HepG2 (cell line): ENCODE results near the gene FLAD1. TPM values are rescaled to one million over a fixed set of nuclear protein-coding genes. Genes with fewer than 3 reads are reported as not detected.
A peak's percentile ranks its signal among the peaks of the same experiment; 100 is the strongest.

Experiments used
- KDM2A ChIP-seq: sonication (generic); formaldehyde crosslinking; IDR thresholded peaks from 2 replicates; pipeline ENCODE4 v1.4.0; 2020; ENCODE audit warnings: low read depth, missing genetic modification reagents, borderline replicate concordance
- RBFOX2 ChIP-seq: fragments of 200-400 bp; formaldehyde crosslinking; IDR thresholded peaks from 2 replicates; pipeline ENCODE4 v1.6.1; 2017; ENCODE audit warnings: low read depth, mild to moderate bottlenecking, low read length
- RNF2 ChIP-seq: fragments of 450-650 bp; conservative IDR thresholded peaks from 2 replicates; pipeline ENCODE4 v1.6.1; 2016; ENCODE audit warnings: low read depth
- ZNF749 ChIP-seq: sonication (generic); formaldehyde crosslinking; IDR thresholded peaks from 2 replicates; pipeline ENCODE4 v1.8.0; 2022; ENCODE audit warnings: mild to moderate bottlenecking, missing genetic modification reagents, moderate library complexity, borderline replicate concordance
- ZNF772 ChIP-seq: sonication (generic); formaldehyde crosslinking; IDR thresholded peaks from 2 replicates; pipeline ENCODE4 v1.5.0; 2020; ENCODE audit warnings: mild to moderate bottlenecking, missing genetic modification reagents
- ZSCAN22 ChIP-seq: sonication (generic); formaldehyde crosslinking; IDR thresholded peaks from 2 replicates; pipeline ENCODE4 v1.4.0; 2020; ENCODE audit warnings: mild to moderate bottlenecking, missing genetic modification reagents
- polyA plus RNA-seq, 8 experiments: library from polyadenylated mRNA; depleted of rRNA in 3 of 8; stranded (reverse) in 7 of 8; unstranded in 1 of 8; fragments of >200 nt; fragmentation: Illumina TruSeq in 4 of 8; extraction: Trizol in 4 of 8; gene quantifications; 2 replicates each; pipeline versions ENCODE4 v1.2.1 to v1.2.3, GENCODE V29; 2011 to 2016; ENCODE audit warnings: low read depth in 4 of 8, missing spikeins in 1 of 8, mixed read lengths in 1 of 8; ENCODE audit not compliant: insufficient read depth in 1 of 8
- total RNA-seq, 5 experiments: library from RNA; depleted of rRNA; stranded (reverse); fragments of >200 nt; fragmentation: Illumina TruSeq; extraction: Trizol; gene quantifications; 2 replicates each; pipeline ENCODE4 v1.2.3, GENCODE V29; 2016; ENCODE audit warnings: low read depth in 1 of 5
- TF ChIP-seq, protein P1 (sequence below): sonication (generic); formaldehyde crosslinking; IDR thresholded peaks from 2 replicates; pipeline ENCODE4 v1.4.0; 2020; ENCODE audit warnings: missing genetic modification reagents, borderline replicate concordance
- TF ChIP-seq, protein P2 (sequence below): sonication (generic); formaldehyde crosslinking; IDR thresholded peaks from 2 replicates; pipeline ENCODE4 v1.8.0; 2022; ENCODE audit warnings: missing genetic modification reagents, mild to moderate bottlenecking, inconsistent platforms, borderline replicate concordance
- TF ChIP-seq, protein P3 (sequence below): sonication (generic); formaldehyde crosslinking; IDR thresholded peaks from 2 replicates; pipeline ENCODE4 v1.5.0; 2020; ENCODE audit warnings: mild to moderate bottlenecking, missing genetic modification reagents, borderline replicate concordance
- TF ChIP-seq, protein P4 (sequence below): sonication (generic); formaldehyde crosslinking; IDR thresholded peaks from 2 replicates; pipeline ENCODE4 v1.4.0; 2020; ENCODE audit warnings: mild to moderate bottlenecking, missing genetic modification reagents
- TF ChIP-seq, protein P5 (sequence below): IDR thresholded peaks from 2 replicates; pipeline ENCODE4 v1.6.1; 2016; ENCODE audit warnings: missing genetic modification reagents, missing compliant biosample characterization
- TF ChIP-seq, protein P6 (sequence below): sonication (generic); formaldehyde crosslinking; IDR thresholded peaks from 2 replicates; pipeline ENCODE4 v1.4.0; 2020; ENCODE audit warnings: missing genetic modification reagents
- TF ChIP-seq, protein P7 (sequence below): IDR thresholded peaks from 2 replicates; pipeline ENCODE4 v1.6.1; 2012; ENCODE audit warnings: inconsistent platforms
- TF ChIP-seq, protein P8 (sequence below): sonication (generic); formaldehyde crosslinking; IDR thresholded peaks from 2 replicates; pipeline ENCODE4 v1.9.0; 2022; ENCODE audit warnings: low read depth, missing genetic modification reagents
- TF ChIP-seq, protein P9 (sequence below): sonication (generic); formaldehyde crosslinking; IDR thresholded peaks from 2 replicates; pipeline ENCODE4 v1.9.0; 2022; ENCODE audit warnings: missing genetic modification reagents, mild to moderate bottlenecking, borderline replicate concordance

Gene FLAD1
- total and polyA plus RNA-seq, 2 of the 13 experiments (the other 11 are each of a cell fraction or from before 2014, with no cell fraction given): 25.9 to 32.8 TPM

DNA sequence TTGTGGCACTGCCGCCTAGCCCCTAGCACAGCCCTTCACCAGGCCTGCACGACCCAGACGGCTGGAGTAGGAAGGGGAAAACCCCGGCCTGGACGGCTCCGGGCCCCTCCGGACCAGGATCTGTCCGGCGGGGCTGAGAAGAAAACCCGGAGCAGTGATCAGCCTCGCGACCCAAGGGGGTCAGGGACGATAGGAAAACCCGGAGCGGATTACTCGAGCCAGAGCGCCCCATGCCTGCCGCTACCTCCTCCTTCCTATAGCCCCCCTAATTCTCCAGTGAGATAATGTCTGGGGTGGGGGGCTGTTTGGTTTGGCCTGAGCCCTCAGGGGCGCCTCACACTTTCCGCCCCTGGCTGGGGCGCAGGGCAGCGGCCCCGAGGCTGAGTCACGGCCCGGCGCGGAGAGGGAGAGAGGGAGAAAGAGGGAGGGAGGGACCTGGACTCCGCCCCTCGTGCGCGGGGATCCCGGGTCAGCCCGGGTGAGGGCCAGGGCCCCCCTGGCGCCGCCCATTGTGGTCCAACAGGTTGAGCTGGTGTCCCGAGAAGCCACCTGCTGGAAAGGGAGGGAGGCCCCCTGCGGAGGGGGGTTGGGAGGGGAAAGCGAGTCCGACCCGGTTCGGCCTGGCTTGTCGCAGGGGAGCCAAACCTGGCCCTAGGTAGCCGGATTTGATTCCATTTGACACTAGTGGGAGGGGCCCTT, 17.7 kb downstream of the FLAD1 start (continued):
- TF ChIP-seq, protein P1, sequence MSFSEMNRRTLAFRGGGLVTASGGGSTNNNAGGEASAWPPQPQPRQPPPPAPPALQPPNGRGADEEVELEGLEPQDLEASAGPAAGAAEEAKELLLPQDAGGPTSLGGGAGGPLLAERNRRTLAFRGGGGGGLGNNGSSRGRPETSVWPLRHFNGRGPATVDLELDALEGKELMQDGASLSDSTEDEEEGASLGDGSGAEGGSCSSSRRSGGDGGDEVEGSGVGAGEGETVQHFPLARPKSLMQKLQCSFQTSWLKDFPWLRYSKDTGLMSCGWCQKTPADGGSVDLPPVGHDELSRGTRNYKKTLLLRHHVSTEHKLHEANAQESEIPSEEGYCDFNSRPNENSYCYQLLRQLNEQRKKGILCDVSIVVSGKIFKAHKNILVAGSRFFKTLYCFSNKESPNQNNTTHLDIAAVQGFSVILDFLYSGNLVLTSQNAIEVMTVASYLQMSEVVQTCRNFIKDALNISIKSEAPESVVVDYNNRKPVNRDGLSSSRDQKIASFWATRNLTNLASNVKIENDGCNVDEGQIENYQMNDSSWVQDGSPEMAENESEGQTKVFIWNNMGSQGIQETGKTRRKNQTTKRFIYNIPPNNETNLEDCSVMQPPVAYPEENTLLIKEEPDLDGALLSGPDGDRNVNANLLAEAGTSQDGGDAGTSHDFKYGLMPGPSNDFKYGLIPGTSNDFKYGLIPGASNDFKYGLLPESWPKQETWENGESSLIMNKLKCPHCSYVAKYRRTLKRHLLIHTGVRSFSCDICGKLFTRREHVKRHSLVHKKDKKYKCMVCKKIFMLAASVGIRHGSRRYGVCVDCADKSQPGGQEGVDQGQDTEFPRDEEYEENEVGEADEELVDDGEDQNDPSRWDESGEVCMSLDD (CRISPR knock-in tag): peak; percentile 99
- TF ChIP-seq ZNF772 (no peak; the same call in 1 of the 2 replicates), ZSCAN22 (CRISPR knock-in tag) (no peak), ZNF749 (CRISPR knock-in tag) (no peak), KDM2A (peak; percentile 85), RNF2 (peak; percentile 68; the same call in 1 of the 2 replicates), RBFOX2 (peak; percentile 88)
- TF ChIP-seq, protein P2, sequence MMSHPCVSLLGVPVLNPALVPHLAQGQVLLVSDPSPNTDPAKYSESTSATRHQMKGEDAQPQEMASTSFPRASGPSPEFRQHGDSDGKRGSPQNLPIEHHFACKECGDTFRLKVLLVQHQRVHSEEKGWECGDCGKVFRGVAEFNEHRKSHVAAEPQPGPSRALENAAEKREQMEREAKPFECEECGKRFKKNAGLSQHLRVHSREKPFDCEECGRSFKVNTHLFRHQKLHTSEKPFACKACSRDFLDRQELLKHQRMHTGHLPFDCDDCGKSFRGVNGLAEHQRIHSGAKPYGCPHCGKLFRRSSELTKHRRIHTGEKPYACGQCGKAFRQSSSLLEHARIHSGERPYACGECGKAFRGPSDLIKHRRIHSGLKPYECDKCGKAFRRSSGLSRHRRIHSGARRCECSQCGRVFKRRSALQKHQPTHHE (CRISPR knock-in tag): no peak; the same call in 1 of the 2 replicates
- TF ChIP-seq, protein P3, sequence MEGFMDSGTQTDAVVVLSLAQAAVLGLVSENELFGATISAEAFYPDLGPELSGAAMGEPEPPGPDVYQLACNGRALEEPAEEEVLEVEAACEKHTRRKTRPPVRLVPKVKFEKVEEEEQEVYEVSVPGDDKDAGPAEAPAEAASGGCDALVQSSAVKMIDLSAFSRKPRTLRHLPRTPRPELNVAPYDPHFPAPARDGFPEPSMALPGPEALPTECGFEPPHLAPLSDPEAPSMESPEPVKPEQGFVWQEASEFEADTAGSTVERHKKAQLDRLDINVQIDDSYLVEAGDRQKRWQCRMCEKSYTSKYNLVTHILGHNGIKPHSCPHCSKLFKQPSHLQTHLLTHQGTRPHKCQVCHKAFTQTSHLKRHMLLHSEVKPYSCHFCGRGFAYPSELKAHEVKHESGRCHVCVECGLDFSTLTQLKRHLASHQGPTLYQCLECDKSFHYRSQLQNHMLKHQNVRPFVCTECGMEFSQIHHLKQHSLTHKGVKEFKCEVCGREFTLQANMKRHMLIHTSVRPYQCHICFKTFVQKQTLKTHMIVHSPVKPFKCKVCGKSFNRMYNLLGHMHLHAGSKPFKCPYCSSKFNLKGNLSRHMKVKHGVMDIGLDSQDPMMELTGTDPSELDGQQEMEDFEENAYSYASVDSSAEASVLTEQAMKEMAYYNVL (CRISPR knock-in tag): peak; percentile 81; the same call in 1 of the 2 replicates
- TF ChIP-seq, protein P4, sequence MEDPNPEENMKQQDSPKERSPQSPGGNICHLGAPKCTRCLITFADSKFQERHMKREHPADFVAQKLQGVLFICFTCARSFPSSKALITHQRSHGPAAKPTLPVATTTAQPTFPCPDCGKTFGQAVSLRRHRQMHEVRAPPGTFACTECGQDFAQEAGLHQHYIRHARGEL (CRISPR knock-in tag): no peak
- TF ChIP-seq, protein P5, sequence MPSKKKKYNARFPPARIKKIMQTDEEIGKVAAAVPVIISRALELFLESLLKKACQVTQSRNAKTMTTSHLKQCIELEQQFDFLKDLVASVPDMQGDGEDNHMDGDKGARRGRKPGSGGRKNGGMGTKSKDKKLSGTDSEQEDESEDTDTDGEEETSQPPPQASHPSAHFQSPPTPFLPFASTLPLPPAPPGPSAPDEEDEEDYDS (CRISPR knock-in tag): peak; percentile 58; the same call in 1 of the 2 replicates
- TF ChIP-seq, protein P6, sequence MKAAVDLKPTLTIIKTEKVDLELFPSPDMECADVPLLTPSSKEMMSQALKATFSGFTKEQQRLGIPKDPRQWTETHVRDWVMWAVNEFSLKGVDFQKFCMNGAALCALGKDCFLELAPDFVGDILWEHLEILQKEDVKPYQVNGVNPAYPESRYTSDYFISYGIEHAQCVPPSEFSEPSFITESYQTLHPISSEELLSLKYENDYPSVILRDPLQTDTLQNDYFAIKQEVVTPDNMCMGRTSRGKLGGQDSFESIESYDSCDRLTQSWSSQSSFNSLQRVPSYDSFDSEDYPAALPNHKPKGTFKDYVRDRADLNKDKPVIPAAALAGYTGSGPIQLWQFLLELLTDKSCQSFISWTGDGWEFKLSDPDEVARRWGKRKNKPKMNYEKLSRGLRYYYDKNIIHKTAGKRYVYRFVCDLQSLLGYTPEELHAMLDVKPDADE: no peak
- TF ChIP-seq, protein P7, sequence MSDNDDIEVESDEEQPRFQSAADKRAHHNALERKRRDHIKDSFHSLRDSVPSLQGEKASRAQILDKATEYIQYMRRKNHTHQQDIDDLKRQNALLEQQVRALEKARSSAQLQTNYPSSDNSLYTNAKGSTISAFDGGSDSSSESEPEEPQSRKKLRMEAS: peak; percentile 74
- TF ChIP-seq, protein P8, sequence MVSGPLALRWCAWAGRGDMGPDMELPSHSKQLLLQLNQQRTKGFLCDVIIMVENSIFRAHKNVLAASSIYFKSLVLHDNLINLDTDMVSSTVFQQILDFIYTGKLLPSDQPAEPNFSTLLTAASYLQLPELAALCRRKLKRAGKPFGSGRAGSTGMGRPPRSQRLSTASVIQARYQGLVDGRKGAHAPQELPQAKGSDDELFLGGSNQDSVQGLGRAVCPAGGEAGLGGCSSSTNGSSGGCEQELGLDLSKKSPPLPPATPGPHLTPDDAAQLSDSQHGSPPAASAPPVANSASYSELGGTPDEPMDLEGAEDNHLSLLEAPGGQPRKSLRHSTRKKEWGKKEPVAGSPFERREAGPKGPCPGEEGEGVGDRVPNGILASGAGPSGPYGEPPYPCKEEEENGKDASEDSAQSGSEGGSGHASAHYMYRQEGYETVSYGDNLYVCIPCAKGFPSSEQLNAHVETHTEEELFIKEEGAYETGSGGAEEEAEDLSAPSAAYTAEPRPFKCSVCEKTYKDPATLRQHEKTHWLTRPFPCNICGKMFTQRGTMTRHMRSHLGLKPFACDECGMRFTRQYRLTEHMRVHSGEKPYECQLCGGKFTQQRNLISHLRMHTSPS (CRISPR knock-in tag): no peak; the same call in none of the 2 replicates
- TF ChIP-seq, protein P9, sequence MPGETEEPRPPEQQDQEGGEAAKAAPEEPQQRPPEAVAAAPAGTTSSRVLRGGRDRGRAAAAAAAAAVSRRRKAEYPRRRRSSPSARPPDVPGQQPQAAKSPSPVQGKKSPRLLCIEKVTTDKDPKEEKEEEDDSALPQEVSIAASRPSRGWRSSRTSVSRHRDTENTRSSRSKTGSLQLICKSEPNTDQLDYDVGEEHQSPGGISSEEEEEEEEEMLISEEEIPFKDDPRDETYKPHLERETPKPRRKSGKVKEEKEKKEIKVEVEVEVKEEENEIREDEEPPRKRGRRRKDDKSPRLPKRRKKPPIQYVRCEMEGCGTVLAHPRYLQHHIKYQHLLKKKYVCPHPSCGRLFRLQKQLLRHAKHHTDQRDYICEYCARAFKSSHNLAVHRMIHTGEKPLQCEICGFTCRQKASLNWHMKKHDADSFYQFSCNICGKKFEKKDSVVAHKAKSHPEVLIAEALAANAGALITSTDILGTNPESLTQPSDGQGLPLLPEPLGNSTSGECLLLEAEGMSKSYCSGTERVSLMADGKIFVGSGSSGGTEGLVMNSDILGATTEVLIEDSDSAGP (CRISPR knock-in tag): peak; percentile 79; the same call in 1 of the 2 replicates
